Measurements from ENCODE around the gene CDH4.

DNA sequence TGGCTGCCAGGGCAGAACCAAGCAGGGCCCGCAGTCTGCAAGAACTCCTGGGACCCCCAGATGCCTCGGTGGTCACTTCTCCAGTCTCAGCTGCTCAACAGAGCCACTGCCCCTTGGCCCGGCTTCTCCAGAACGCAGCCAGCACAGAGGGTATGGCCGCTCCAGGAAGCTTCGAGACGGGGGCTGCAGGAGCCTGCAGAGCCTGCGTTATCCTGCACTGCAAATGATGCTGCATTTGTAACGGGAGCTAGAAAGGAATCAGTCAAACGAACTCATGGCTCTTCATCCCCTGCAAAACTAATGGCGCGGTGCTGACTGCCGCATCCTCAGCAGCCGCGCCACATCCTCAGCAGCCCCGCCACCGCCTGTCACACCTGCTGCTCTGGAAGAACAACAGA lies 558.7 kb downstream of the CDH4 start:
- TF ChIP-seq, protein P1, sequence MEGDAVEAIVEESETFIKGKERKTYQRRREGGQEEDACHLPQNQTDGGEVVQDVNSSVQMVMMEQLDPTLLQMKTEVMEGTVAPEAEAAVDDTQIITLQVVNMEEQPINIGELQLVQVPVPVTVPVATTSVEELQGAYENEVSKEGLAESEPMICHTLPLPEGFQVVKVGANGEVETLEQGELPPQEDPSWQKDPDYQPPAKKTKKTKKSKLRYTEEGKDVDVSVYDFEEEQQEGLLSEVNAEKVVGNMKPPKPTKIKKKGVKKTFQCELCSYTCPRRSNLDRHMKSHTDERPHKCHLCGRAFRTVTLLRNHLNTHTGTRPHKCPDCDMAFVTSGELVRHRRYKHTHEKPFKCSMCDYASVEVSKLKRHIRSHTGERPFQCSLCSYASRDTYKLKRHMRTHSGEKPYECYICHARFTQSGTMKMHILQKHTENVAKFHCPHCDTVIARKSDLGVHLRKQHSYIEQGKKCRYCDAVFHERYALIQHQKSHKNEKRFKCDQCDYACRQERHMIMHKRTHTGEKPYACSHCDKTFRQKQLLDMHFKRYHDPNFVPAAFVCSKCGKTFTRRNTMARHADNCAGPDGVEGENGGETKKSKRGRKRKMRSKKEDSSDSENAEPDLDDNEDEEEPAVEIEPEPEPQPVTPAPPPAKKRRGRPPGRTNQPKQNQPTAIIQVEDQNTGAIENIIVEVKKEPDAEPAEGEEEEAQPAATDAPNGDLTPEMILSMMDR (conservative IDR thresholded peaks at IDR 0.05; ENCODE audit: low read length): no peak
- no peak for TF ChIP-seq EZH2phosphoT487 (IDR thresholded peaks at IDR 0.05; ENCODE audit: borderline replicate concordance, low read depth, low read length)

Data from OCI-LY7 (cell line).